Esophagus muscularis mucosa (tissue), 4 donors: Measurements from ENCODE around the gene NCMAP.

Experiments
- EP300 ChIP-seq: sonication (generic); formaldehyde crosslinking; IDR thresholded peaks from one replicate; pipeline ENCODE4 v1.6.1; 2017; ENCODE audit warnings: antibody characterized with exemption
- POLR2A ChIP-seq: fragments of 450-650 bp; IDR thresholded peaks from one replicate; pipeline ENCODE4 v1.6.1; 2017; ENCODE audit warnings: antibody characterized with exemption, moderate library complexity, mild to moderate bottlenecking, low read depth
- POLR2AphosphoS5 ChIP-seq, 2 donors: sonication (generic); formaldehyde crosslinking; IDR thresholded peaks; one replicate each; pipeline ENCODE4 v1.6.1; 2017; ENCODE audit warnings: antibody characterized with exemption in 2 of 2
- TF ChIP-seq, protein P1 (sequence below), 3 experiments: fragments of 200-600 bp in 2 of 3; fragments of 450-650 bp in 1 of 3; sonication (generic) in 2 of 3; IDR thresholded peaks; one replicate each; pipeline ENCODE4 v1.5.1; 2017 to 2019; ENCODE audit warnings: antibody characterized with exemption in 3 of 3, mild to moderate bottlenecking in 2 of 3, moderate library complexity in 1 of 3

GRCh38 chr1:24654010-24654409, 98.1 kb downstream of the NCMAP start:
- TF ChIP-seq POLR2A (no peak), POLR2AphosphoS5 (IDR thresholded peaks at IDR 0.05) (no peak), EP300 (no peak)
- TF ChIP-seq, protein P1, sequence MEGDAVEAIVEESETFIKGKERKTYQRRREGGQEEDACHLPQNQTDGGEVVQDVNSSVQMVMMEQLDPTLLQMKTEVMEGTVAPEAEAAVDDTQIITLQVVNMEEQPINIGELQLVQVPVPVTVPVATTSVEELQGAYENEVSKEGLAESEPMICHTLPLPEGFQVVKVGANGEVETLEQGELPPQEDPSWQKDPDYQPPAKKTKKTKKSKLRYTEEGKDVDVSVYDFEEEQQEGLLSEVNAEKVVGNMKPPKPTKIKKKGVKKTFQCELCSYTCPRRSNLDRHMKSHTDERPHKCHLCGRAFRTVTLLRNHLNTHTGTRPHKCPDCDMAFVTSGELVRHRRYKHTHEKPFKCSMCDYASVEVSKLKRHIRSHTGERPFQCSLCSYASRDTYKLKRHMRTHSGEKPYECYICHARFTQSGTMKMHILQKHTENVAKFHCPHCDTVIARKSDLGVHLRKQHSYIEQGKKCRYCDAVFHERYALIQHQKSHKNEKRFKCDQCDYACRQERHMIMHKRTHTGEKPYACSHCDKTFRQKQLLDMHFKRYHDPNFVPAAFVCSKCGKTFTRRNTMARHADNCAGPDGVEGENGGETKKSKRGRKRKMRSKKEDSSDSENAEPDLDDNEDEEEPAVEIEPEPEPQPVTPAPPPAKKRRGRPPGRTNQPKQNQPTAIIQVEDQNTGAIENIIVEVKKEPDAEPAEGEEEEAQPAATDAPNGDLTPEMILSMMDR (IDR thresholded peaks at IDR 0.05), result no peak
